ENCODE results near the gene PPM1L.

DNA sequence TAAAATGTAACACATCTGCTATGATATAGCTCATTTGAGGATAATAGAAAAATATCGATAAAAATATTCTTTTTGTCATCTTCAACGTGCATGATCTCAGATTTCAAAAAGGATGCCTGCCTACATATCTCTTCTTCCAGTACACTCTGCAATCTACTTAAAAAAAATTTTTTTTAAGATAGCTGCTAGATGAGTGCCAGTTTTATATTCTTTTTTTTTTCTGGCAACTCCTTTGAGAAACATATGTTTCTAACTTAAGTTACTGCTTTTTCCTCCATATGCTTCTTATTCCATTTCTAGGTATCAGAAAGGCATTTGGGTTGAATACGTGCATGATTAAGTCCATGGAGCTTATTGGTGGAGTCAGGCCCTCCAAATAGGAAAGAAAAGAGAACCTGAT lies 160.4 kb downstream of the PPM1L start:
- TF ChIP-seq, protein P1, sequence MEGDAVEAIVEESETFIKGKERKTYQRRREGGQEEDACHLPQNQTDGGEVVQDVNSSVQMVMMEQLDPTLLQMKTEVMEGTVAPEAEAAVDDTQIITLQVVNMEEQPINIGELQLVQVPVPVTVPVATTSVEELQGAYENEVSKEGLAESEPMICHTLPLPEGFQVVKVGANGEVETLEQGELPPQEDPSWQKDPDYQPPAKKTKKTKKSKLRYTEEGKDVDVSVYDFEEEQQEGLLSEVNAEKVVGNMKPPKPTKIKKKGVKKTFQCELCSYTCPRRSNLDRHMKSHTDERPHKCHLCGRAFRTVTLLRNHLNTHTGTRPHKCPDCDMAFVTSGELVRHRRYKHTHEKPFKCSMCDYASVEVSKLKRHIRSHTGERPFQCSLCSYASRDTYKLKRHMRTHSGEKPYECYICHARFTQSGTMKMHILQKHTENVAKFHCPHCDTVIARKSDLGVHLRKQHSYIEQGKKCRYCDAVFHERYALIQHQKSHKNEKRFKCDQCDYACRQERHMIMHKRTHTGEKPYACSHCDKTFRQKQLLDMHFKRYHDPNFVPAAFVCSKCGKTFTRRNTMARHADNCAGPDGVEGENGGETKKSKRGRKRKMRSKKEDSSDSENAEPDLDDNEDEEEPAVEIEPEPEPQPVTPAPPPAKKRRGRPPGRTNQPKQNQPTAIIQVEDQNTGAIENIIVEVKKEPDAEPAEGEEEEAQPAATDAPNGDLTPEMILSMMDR (IDR thresholded peaks at IDR 0.05; ENCODE audit: insufficient read depth, low read length): no peak
- TF ChIP-seq, protein P2, sequence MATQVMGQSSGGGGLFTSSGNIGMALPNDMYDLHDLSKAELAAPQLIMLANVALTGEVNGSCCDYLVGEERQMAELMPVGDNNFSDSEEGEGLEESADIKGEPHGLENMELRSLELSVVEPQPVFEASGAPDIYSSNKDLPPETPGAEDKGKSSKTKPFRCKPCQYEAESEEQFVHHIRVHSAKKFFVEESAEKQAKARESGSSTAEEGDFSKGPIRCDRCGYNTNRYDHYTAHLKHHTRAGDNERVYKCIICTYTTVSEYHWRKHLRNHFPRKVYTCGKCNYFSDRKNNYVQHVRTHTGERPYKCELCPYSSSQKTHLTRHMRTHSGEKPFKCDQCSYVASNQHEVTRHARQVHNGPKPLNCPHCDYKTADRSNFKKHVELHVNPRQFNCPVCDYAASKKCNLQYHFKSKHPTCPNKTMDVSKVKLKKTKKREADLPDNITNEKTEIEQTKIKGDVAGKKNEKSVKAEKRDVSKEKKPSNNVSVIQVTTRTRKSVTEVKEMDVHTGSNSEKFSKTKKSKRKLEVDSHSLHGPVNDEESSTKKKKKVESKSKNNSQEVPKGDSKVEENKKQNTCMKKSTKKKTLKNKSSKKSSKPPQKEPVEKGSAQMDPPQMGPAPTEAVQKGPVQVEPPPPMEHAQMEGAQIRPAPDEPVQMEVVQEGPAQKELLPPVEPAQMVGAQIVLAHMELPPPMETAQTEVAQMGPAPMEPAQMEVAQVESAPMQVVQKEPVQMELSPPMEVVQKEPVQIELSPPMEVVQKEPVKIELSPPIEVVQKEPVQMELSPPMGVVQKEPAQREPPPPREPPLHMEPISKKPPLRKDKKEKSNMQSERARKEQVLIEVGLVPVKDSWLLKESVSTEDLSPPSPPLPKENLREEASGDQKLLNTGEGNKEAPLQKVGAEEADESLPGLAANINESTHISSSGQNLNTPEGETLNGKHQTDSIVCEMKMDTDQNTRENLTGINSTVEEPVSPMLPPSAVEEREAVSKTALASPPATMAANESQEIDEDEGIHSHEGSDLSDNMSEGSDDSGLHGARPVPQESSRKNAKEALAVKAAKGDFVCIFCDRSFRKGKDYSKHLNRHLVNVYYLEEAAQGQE (IDR thresholded peaks at IDR 0.05; ENCODE audit: insufficient replicate concordance, low read depth): no peak
- TF ChIP-seq POLR2AphosphoS5 (IDR thresholded peaks at IDR 0.05; ENCODE audit: low read depth) (no peak), GABPA (IDR thresholded peaks at IDR 0.05; ENCODE audit: low read depth) (no peak)
